OCI-LY1 (cell line): ENCODE results near the gene PTPRN2.

ENCODE experiments used
- H2AFZ ChIP-seq: fragments of 200-600 bp; sonication (generic), shearing (Covaris generic); 2 replicates; pipeline ENCODE4 v1.6.0; 2014; ENCODE audit warnings: antibody characterized with exemption, mild to moderate bottlenecking, low read length
- H3F3A ChIP-seq: fragments of 200-600 bp; sonication (generic), shearing (Covaris generic); 2 replicates; pipeline ENCODE4 v1.6.0; 2014; ENCODE audit warnings: mild to moderate bottlenecking, antibody characterized with exemption, low read length, moderate library complexity; ENCODE audit not compliant: insufficient read depth
- H3K27ac ChIP-seq: fragments of 200-600 bp; sonication (generic); 2 replicates; pipeline ENCODE4 v1.5.1; 2014; ENCODE audit warnings: low read length, mixed run types, mild to moderate bottlenecking, low read depth; ENCODE audit not compliant: poor library complexity, severe bottlenecking
- H3K27me3 ChIP-seq: fragments of 200-600 bp; sonication (generic); 2 replicates; pipeline ENCODE4 v1.6.0; 2014; ENCODE audit warnings: antibody characterized with exemption, mild to moderate bottlenecking, low read length, moderate library complexity; ENCODE audit not compliant: insufficient read depth
- H3K36me3 ChIP-seq: fragments of 200-600 bp; sonication (generic); 2 replicates; pipeline ENCODE4 v1.6.1; 2014; ENCODE audit warnings: mild to moderate bottlenecking, antibody characterized with exemption, low read length, moderate library complexity, mixed read lengths; ENCODE audit not compliant: insufficient read depth
- H3K4me1 ChIP-seq: fragments of 200-600 bp; sonication (generic); 2 replicates; pipeline ENCODE4 v1.5.1; 2014; ENCODE audit warnings: mild to moderate bottlenecking, low read length, moderate library complexity; ENCODE audit not compliant: insufficient read depth, severe bottlenecking
- H3K4me2 ChIP-seq: fragments of 200-600 bp; sonication (generic), shearing (Covaris generic); 2 replicates; pipeline ENCODE4 v1.6.1; 2014; ENCODE audit warnings: low read length
- H3K4me3 ChIP-seq: fragments of 200-600 bp; sonication (generic); 2 replicates; pipeline ENCODE4 v1.5.1; 2014; ENCODE audit warnings: low read length, low read depth, mild to moderate bottlenecking, mixed read lengths; ENCODE audit not compliant: poor library complexity, severe bottlenecking
- H3K79me2 ChIP-seq: fragments of 200-600 bp; shearing (Covaris generic); 2 replicates; pipeline ENCODE4 v1.6.1; 2016; ENCODE audit warnings: mixed run types, low read length, mixed read lengths; ENCODE audit not compliant: insufficient read depth
- H3K9ac ChIP-seq: fragments of 200-600 bp; sonication (generic), shearing (Covaris generic); 2 replicates; pipeline ENCODE4 v1.6.1; 2014; ENCODE audit warnings: mild to moderate bottlenecking, low read length, mixed read lengths
- H3K9me2 ChIP-seq: fragments of 200-600 bp; sonication (generic), shearing (Covaris generic); 2 replicates; pipeline ENCODE4 v1.6.1; 2014; ENCODE audit warnings: low read depth, mild to moderate bottlenecking, low read length, mixed read lengths
- H3K9me3 ChIP-seq: fragments of 200-600 bp; shearing (Covaris generic); 2 replicates; pipeline ENCODE4 v1.6.1; 2014; ENCODE audit warnings: low read length, mixed read lengths
- H4K20me1 ChIP-seq: fragments of 200-600 bp; sonication (generic), shearing (Covaris generic); 2 replicates; pipeline ENCODE4 v1.6.0; 2016; ENCODE audit warnings: mild to moderate bottlenecking, low read length; ENCODE audit not compliant: insufficient read depth
- CTCF ChIP-seq: fragments of 200-600 bp; sonication (generic), shearing (Covaris generic); IDR thresholded peaks from 2 replicates; pipeline ENCODE4 v1.5.1; 2017; ENCODE audit warnings: mild to moderate bottlenecking, antibody characterized with exemption, low read length, moderate library complexity, mixed read lengths
- EZH2 ChIP-seq: fragments of 200-600 bp; sonication (generic), shearing (Covaris generic); IDR thresholded peaks from 2 replicates; pipeline ENCODE4 v1.8.0; 2017; ENCODE audit warnings: borderline replicate concordance, mixed run types, mild to moderate bottlenecking, antibody characterized with exemption, low read length, moderate library complexity, mixed read lengths

PTPRN2 gene

DNA sequence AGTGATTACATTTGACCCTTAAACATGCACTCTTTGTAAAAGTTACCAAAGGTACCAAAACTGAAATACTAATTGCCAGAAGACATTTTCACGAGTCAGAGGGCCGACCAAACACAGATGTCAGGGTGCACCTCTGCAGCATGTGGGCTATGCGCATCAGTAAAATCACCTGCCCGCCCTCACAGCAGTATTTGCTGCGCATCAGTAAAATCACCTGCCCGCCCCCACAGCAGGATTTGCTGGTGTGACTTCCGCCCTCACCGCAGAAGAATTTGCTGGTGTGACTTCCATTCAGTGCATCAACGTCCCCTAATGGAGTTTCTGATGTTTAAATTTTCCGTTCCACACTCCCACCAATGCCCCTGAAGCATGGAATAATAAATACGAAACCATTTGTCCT is 202.9 kb downstream of the PTPRN2 start:
- TF ChIP-seq CTCF (no peak), EZH2 (no peak)
- no peaks in the 10 kb centered on the region for H3K36me3 ChIP-seq
- no peak overlapping the region for H3K27ac ChIP-seq
- H3K4me2 ChIP-seq, result no peak overlapping the region
- H3K79me2 ChIP-seq, result no peaks in the 10 kb centered on the region
- H3K9me3 ChIP-seq, result no peaks in the 10 kb centered on the region
- H3K9me2 ChIP-seq, result no peaks in the 10 kb centered on the region
- H3K9ac ChIP-seq, result no peak overlapping the region
- no peak overlapping the region for H3K4me3 ChIP-seq
- H3K27me3 ChIP-seq, result no peaks in the 10 kb centered on the region
- H4K20me1 ChIP-seq, result no peaks in the 10 kb centered on the region
- H3F3A ChIP-seq, result no peaks in the 10 kb centered on the region
- H3K4me1 ChIP-seq, result no peaks in the 10 kb centered on the region
- H2AFZ ChIP-seq, result no peak overlapping the region

- H3K27ac ChIP-seq, result no peak overlapping the region
- H3K9ac ChIP-seq, result no peak overlapping the region
- H3K79me2 ChIP-seq, result no peaks in the 10 kb centered on the region
- no peak overlapping the region for H3K4me2 ChIP-seq
- H3K9me2 ChIP-seq, result no peaks in the 10 kb centered on the region
- H4K20me1 ChIP-seq, result no peaks in the 10 kb centered on the region
- no peak for TF ChIP-seq EZH2
- no peak for TF ChIP-seq CTCF
- H2AFZ ChIP-seq, result no peak overlapping the region
- H3K27me3 ChIP-seq, result no peaks in the 10 kb centered on the region; the same call in 1 of the 2 replicates
- H3F3A ChIP-seq, result no peaks in the 10 kb centered on the region
- no peaks in the 10 kb centered on the region for H3K36me3 ChIP-seq
- H3K9me3 ChIP-seq, result no peaks in the 10 kb centered on the region
- H3K4me3 ChIP-seq, result no peak overlapping the region
- H3K4me1 ChIP-seq, result no peaks in the 10 kb centered on the region
Observed at GRCh38 chr7:158383665-158384064, 204.0 kb downstream of the PTPRN2 start.

GRCh38 chr7:158382363-158383254 is 205.0 kb downstream of the PTPRN2 start:
- H3K27ac ChIP-seq, result no peak overlapping the region
- H3K4me1 ChIP-seq, result no peaks in the 10 kb centered on the region
- H3K36me3 ChIP-seq, result no peaks in the 10 kb centered on the region
- no peaks in the 10 kb centered on the region for H3K9me3 ChIP-seq
- H3K9me2 ChIP-seq, result no peaks in the 10 kb centered on the region
- no peaks in the 10 kb centered on the region for H3K79me2 ChIP-seq
- H3K9ac ChIP-seq, result no peak overlapping the region
- peaks cover 4% of the 10 kb centered on the region; the same call in 1 of the 2 replicates for H3K27me3 ChIP-seq
- H3K4me3 ChIP-seq, result no peak overlapping the region
- no peaks in the 10 kb centered on the region for H4K20me1 ChIP-seq
- H2AFZ ChIP-seq, result no peak overlapping the region
- H3K4me2 ChIP-seq, result no peak overlapping the region
- TF ChIP-seq CTCF, result no peak
- TF ChIP-seq EZH2, result no peak
- no peaks in the 10 kb centered on the region for H3F3A ChIP-seq
